ENCODE measurements around the gene ITCH.

DNA sequence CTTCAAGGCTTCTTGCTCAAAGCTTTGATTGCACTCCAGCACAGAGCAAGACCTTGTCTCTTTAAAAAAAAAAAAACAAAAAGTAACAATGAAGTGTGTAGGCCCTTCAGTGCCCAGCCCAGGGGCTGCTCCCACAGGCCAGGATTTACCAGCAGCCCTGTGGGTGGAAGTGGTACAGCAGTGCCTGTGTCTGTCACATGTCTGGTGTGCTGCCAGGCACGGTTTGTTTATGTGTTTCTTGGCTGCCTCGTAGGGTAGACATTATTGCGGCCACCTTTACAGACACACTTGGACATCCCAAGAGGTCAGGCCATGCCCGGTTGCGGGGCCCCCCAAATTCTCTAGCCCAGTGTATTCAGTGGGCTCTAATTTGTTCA lies 165.8 kb downstream of the ITCH start:
- no peak for TF ChIP-seq MEIS1 (CRISPR knock-in tag; IDR thresholded peaks at IDR 0.05; ENCODE audit: borderline replicate concordance)
- TF ChIP-seq KLF9 (tag by site-specific recombination; IDR thresholded peaks at IDR 0.05; ENCODE audit: low read depth), result no peak
- TF ChIP-seq ZNF629 (tag by site-specific recombination; IDR thresholded peaks at IDR 0.05), result no peak
- TF ChIP-seq ZNF175 (tag by site-specific recombination; IDR thresholded peaks at IDR 0.05), result no peak
- no peak for TF ChIP-seq YY1 (tag by site-specific recombination; IDR thresholded peaks at IDR 0.05)
- TF ChIP-seq ZNF768 (tag by site-specific recombination; IDR thresholded peaks at IDR 0.05), result no peak
